OCI-LY3 (cell line): ENCODE measurements around the gene FYB1.
"Not testable (repeated sequence)": the region's sequence is repeated elsewhere in the genome, so short reads cannot be mapped to it uniquely, and the experiment has no call there.

Experiments used
- H2AFZ ChIP-seq: fragments of 200-600, 300-600 bp; shearing (Covaris generic); 2 replicates; pipeline ENCODE4 v1.6.0; 2014; ENCODE audit warnings: antibody characterized with exemption, low read depth, low read length
- H3K27ac ChIP-seq: fragments of 200-600, 300-600 bp; sonication (generic); 2 replicates; pipeline ENCODE4 v1.5.1; 2014; ENCODE audit warnings: mild to moderate bottlenecking, low read length, moderate library complexity, mixed read lengths
- H3K27me3 ChIP-seq: fragments of 200-600, 300-600 bp; sonication (generic); 2 replicates; pipeline ENCODE4 v1.6.1; 2014; ENCODE audit warnings: low read depth, low read length, mixed read lengths
- H3K36me3 ChIP-seq: fragments of 200-600, 300-600 bp; sonication (generic); replicated peaks from 2 replicates; pipeline ENCODE3; 2014; ENCODE audit warnings: low read depth, low read length, mixed read lengths
- H3K4me1 ChIP-seq: fragments of 300-600, 200-600 bp; sonication (generic); 2 replicates; pipeline ENCODE4 v1.6.1; 2014; ENCODE audit warnings: low read length, mixed read lengths
- H3K4me2 ChIP-seq: fragments of 200-600, 300-600 bp; sonication (generic); 2 replicates; pipeline ENCODE4 v1.6.1; 2014; ENCODE audit warnings: low read length, mixed read lengths
- H3K4me3 ChIP-seq: fragments of 300-600, 200-600 bp; sonication (generic); 2 replicates; pipeline ENCODE4 v1.5.1; 2014; ENCODE audit warnings: antibody characterized with exemption, mild to moderate bottlenecking, low read length, moderate library complexity
- H3K79me2 ChIP-seq: fragments of 300-600, 200-600 bp; shearing (Covaris generic); 2 replicates; pipeline ENCODE4 v1.6.1; 2014; ENCODE audit warnings: mild to moderate bottlenecking, low read length, mixed read lengths
- H3K9ac ChIP-seq: fragments of 300-600, 200-600 bp; shearing (Covaris generic); 2 replicates; pipeline ENCODE4 v1.6.0; 2014; ENCODE audit warnings: mild to moderate bottlenecking, low read length, moderate library complexity
- H3K9me3 ChIP-seq: fragments of 200-600, 300-600 bp; shearing (Covaris generic); 2 replicates; pipeline ENCODE4 v1.6.1; 2014; ENCODE audit warnings: low read length, mixed read lengths; ENCODE audit not compliant: insufficient read depth
- H4K20me1 ChIP-seq: fragments of 200-600, 300-600 bp; sonication (generic); 2 replicates; pipeline ENCODE4 v1.6.1; 2016; ENCODE audit warnings: low read length, mixed read lengths; ENCODE audit not compliant: insufficient read depth
- CTCF ChIP-seq: fragments of 200-600, 300-600 bp; sonication (generic); IDR thresholded peaks from 2 replicates; pipeline ENCODE4 v1.5.1; 2014; ENCODE audit warnings: antibody characterized with exemption, low read length, low read depth
- EZH2phosphoT487 ChIP-seq: fragments of 200-600 bp; shearing (Covaris generic); IDR thresholded peaks from 2 replicates; pipeline ENCODE4 v1.6.1; 2018; ENCODE audit warnings: antibody characterized with exemption, mixed run types, low read depth

FYB1 gene

GRCh38 chr5:39235648-39236047 lies 16.3 kb upstream of the FYB1 start:
- Histone ChIP-seq H2AFZ (no peak overlapping the region), H3K4me3 (no peak overlapping the region), H3K9ac (no peak overlapping the region), H3K4me1 (no peaks in the 10 kb centered on the region), H3K79me2 (no peaks in the 10 kb centered on the region), H3K27ac (no peak overlapping the region), H3K4me2 (no peak overlapping the region), H4K20me1 (no peaks in the 10 kb centered on the region), H3K36me3 (no peaks in the 10 kb centered on the region), H3K9me3 (no peaks in the 10 kb centered on the region), H3K27me3 (no peaks in the 10 kb centered on the region)
- TF ChIP-seq CTCF, result no peak

GRCh38 chr5:39234494-39234893 lies 15.1 kb upstream of the FYB1 start:
- H2AFZ ChIP-seq, H4K20me1 ChIP-seq, H3K9me3 ChIP-seq, H3K79me2 ChIP-seq, H3K27me3 ChIP-seq, H3K4me2 ChIP-seq, H3K4me1 ChIP-seq, H3K27ac ChIP-seq, H3K36me3 ChIP-seq, H3K9ac ChIP-seq, H3K4me3 ChIP-seq: not testable (repeated sequence)

- Histone ChIP-seq H3K27me3 (no peaks in the 10 kb centered on the region), H3K4me3 (no peak overlapping the region), H3K9me3 (no peaks in the 10 kb centered on the region), H3K36me3 (no peaks in the 10 kb centered on the region), H3K4me2 (no peak overlapping the region), H3K79me2 (no peaks in the 10 kb centered on the region), H3K9ac (no peak overlapping the region), H2AFZ (no peak overlapping the region), H3K27ac (no peak overlapping the region), H3K4me1 (no peaks in the 10 kb centered on the region), H4K20me1 (no peaks in the 10 kb centered on the region)
- no peak for TF ChIP-seq CTCF
- TF ChIP-seq EZH2phosphoT487, result no peak
These were observed 14.4 kb upstream of the FYB1 start for GRCh38 chr5:39233783-39234182.

- Histone ChIP-seq H3K36me3 (no peaks in the 10 kb centered on the region), H2AFZ (no peak overlapping the region), H3K4me2 (no peak overlapping the region), H3K4me3 (no peak overlapping the region), H3K27ac (no peak overlapping the region), H4K20me1 (no peaks in the 10 kb centered on the region), H3K9me3 (no peaks in the 10 kb centered on the region), H3K4me1 (no peaks in the 10 kb centered on the region), H3K9ac (no peak overlapping the region), H3K79me2 (no peaks in the 10 kb centered on the region), H3K27me3 (no peaks in the 10 kb centered on the region)
- TF ChIP-seq CTCF (no peak), EZH2phosphoT487 (no peak)
These were observed 12.6 kb upstream of the FYB1 start for GRCh38 chr5:39231705-39232525.
